HFF-Myc (cell line): ENCODE results near the gene FUT9.
"Not testable (repeated sequence)": the region's sequence is repeated elsewhere in the genome, so short reads cannot be mapped to it uniquely, and the experiment has no call there.

Source experiments
- DNase-seq: peaks from one replicate; pipeline ENCODE4 v3.0.0-alpha.2; 2011; ENCODE audit warnings: low read depth; ENCODE audit errors: extremely low read depth
- H3K4me3 ChIP-seq: replicated peaks from 2 replicates; pipeline ENCODE4 v1.5.1; 2011; ENCODE audit warnings: low read depth, mild to moderate bottlenecking, control low read depth, low read length
- CTCF ChIP-seq: IDR thresholded peaks from 2 replicates; pipeline ENCODE4 v1.5.1; 2012; ENCODE audit warnings: mild to moderate bottlenecking, low read depth, low read length, control low read depth; ENCODE audit errors: missing control alignments

Gene FUT9

GRCh38 chr6:96235927-96236326 is 220.2 kb downstream of the FUT9 start:
- TF ChIP-seq CTCF, result no peak
- no peak overlapping the region for H3K4me3 ChIP-seq
- DNase-seq, result no peak

GRCh38 chr6:96236471-96236870 is 220.7 kb downstream of the FUT9 start:
- DNase-seq, result no peak
- TF ChIP-seq CTCF, result no peak
- no peak overlapping the region for H3K4me3 ChIP-seq

- H3K4me3 ChIP-seq, result no peak overlapping the region
- no peak for TF ChIP-seq CTCF
- DNase-seq, result no peak
Observed at GRCh38 chr6:96237638-96238347, 222.0 kb downstream of the FUT9 start.

GRCh38 chr6:96246563-96246962 is 230.8 kb downstream of the FUT9 start:
- H3K4me3 ChIP-seq, result no peak overlapping the region
- no peak for DNase-seq
- TF ChIP-seq CTCF, result no peak

GRCh38 chr6:96249755-96250154 is 234.0 kb downstream of the FUT9 start:
- DNase-seq, result no peak
- no peak overlapping the region for H3K4me3 ChIP-seq
- TF ChIP-seq CTCF, result no peak

- no peak for TF ChIP-seq CTCF
- no peak overlapping the region for H3K4me3 ChIP-seq
- no peak for DNase-seq
Observed at GRCh38 chr6:96257751-96258150, 242.0 kb downstream of the FUT9 start.

- H3K4me3 ChIP-seq, DNase-seq: not testable (repeated sequence)
Observed at GRCh38 chr6:96260787-96261430, 245.1 kb downstream of the FUT9 start.
